ENCODE measurements around the gene MLLT1.

The MLLT1 gene

DNA sequence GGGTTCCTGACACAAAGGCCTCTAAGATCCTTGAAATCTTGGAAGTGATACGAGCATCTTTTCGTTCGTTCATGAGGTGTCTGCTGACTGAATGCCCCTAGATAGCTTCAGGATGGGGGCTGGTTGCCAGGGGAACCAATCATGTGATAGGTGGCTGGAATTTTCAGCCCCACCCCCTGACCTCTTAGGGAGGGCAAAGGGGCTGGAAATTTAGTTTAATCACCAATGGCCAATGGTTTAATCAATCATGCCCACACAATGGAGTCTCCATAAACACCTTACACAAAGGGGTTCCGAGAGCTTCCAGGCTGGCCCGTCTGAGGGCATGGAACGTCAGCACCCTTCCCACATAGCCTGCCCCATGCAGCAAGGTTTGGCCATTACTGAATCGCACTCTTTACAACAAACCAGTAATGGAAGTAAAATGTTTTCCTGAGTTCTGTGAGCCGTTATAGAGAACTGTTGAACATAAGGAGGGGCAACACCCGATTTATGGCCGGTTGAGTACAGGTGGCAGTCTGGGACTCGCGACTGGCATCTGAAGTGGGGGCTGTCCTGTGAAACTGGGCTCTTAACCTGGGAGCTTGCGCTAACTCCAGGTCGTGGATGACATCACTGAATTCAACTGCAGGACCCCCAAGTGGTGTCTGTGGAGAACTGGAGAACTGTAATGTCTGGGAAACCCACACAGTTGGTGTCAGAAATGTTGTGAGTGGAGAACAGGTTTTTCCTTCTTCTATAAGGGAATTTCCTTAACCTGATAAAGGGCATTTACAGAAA is 25.6 kb downstream of the MLLT1 start:
- DNase-seq = no peak

DNA sequence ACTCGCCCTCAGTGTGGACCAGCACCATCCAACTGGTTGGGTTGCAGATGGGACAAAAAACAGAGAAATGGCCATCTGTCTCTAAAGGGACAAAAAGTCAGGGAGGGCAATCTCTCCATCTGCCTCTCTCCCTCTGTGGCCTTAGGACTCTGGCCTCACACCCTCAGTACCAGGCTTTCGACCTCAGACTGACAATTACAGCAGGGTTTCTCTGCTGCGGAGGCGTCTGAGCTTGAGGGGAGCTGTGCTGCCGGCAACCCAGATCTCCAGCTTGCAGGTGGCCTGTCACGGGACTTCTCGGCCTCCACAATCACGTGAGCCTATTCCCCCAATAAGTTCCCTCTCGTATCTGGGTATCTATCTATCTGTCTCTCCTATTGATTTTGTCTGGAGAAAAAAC is 27.7 kb downstream of the MLLT1 start:
- DNase-seq = no peak

DNA sequence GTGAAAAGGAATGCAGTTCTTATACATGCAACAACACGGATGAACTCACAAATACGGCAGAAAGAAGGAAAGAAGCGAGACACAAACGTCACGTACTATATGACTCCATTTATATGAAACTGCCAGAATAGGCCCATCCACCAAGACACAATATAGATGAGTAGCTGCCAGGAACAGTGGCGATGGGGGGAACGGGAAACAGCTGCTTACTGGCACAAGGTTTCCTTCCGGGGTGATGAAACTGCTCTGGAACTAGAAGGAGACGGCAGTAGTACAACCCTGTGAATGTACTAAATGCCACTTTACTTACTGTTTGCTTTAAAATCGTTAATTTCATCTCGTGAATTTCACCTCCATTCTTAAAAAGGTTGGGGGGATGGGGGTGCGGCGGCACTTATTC is 28.9 kb downstream of the MLLT1 start:
- DNase-seq = no peak

DNA sequence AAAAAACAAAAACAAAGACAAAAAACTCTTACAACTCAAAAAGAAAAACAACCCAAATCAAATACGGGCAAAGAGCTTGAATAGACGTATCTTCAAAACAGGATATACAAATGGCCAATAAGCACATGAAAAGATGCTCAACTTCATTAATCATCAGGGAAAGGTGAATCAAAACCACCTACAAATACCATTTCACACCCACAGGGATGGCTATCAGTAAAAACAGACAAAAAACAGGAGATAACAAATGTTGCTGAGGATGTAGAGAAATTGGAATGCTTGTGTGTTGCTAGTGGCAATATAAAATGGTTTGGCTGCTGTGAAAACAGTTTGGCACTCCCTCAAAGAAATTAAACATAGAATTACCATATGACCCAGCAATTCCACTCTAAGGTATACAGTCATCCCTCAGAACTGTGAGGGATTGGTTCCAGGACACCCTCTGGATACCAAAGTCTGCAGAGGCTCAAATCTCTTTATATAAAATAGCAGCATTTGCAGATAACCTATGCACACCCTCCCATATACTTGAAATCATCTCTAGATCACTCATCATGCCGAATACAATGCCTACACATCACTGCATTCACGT is 29.7 kb downstream of the MLLT1 start:
- DNase-seq = no peak

DNA sequence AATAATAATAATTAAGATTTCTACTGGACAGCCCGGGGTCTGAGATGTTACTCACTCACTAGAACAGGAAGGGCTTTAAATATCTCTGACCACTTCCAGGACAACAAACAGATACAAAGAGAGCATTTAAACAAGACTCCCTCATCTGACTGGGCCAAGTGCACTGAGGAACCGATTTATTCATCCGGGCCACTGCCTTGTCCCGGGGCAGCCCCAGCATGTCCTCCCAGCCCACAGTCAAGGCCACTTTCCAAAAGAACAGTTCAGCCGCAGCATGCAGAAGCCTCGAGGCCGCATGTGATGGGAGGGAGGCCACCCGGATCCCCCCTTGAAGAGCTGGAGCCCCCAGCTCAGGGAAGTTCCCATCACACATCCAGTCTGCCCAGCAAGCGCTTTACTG is 30.5 kb downstream of the MLLT1 start:
- no peak for DNase-seq

DNA sequence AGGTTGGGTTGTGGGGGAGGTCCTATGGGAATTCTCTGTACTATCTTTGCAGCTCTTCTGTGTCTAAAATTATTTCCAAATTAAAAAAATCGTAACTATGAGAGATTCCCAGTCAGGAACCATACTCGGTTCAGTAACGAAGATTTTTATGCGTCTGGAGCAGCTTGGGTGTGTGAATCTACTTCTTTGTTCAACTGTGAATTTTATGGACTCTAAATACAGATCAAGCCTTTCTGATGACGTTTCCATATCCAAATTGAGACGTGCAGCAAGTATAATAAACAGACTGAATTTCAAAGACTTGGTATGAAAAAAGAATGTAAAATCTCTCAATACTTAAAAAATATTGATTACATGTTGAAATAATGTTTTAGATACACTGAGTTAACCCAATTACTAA is 30.9 kb downstream of the MLLT1 start:
- no peak for DNase-seq

DNA sequence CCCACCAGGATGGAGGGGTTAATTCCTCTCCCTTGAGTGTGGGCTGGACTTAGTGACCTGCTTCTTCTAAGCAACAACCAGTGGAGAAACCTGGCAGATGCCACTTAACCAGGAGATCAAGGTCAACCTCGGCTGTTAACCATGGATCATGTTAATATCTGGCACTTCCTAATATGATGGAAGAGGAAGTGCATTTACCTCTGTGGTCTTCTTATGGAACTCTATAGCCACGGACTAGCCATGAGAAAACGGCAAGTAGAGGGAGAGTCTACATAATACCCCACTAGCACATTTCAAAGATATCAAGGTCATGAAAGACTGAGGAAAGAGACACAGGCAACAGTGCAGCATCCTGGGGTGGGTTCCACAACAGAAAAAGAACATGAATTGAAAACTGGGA is 31.4 kb downstream of the MLLT1 start:
- DNase-seq = no peak

DNA sequence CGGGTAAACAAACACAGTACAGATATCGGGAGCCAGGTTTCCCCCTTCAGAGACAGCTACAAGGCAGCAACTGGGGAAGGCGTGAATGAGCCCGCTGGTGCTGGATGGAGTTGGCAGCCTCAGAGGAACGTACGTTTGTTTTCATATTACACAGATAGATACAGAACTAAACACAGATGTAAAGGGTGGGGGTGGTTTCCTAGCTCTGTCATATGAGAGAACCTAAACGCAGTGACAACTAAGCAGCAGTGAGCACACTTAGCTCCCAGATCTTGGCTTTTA is 32.8 kb downstream of the MLLT1 start:
- DNase-seq = no peak

DNA sequence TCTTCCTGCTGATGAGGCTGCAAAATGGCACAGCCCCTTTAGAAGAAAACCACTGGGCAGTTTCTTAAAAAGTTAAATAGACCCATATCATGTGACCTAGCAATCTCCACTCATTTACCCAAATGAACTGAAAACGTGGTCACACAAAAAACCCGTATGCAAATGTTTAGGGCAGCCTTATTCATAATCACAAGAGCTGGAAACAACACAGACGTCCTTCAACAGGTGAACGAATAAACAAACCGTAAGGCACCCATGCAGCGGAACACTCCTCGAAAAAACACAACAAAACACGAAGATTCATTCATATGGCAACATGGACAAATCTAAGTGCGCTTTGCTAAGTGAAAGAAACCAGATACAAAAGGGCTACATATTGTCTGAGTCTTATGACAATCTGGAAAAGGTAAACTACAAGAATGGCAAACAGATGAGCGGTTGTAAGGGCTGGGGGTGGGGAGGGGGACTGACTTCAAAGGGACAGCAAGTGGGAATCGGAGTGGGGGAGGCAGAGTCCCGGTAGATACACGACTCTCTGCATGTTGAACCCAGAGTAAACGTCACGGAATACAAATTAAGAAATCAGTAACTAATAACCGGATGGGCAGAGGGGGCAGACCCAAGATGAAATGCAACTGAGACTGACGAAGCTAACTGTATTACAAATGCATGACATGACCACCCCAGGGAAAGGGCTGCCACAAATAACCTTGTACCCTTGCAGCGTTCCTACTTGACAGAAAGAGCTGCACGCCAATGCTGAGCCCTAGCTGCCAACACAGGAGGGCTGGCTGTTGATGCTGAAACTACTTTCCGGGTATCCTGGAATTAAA is 33.4 kb downstream of the MLLT1 start:
- DNase-seq = no peak

DNA sequence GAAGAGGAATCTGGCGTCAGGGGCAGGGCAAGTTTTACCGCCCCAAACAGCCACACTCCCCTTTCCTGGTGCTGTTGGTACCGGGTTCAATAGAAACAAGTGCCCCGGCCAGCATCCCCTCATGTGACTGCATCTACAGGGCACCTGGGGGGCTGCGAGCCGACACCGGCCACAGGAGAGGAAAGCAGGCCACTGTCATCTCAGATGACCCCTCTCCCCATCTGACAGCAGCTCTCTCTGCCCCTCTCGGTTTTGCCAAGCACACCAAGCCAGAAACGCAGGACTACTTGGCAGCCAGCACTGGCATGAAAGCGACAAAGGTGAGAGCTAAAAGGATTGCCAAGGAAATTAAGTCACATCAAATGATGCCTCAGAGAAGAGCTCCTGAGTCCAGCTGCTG is 37.1 kb downstream of the MLLT1 start:
- no peak for DNase-seq

DNA sequence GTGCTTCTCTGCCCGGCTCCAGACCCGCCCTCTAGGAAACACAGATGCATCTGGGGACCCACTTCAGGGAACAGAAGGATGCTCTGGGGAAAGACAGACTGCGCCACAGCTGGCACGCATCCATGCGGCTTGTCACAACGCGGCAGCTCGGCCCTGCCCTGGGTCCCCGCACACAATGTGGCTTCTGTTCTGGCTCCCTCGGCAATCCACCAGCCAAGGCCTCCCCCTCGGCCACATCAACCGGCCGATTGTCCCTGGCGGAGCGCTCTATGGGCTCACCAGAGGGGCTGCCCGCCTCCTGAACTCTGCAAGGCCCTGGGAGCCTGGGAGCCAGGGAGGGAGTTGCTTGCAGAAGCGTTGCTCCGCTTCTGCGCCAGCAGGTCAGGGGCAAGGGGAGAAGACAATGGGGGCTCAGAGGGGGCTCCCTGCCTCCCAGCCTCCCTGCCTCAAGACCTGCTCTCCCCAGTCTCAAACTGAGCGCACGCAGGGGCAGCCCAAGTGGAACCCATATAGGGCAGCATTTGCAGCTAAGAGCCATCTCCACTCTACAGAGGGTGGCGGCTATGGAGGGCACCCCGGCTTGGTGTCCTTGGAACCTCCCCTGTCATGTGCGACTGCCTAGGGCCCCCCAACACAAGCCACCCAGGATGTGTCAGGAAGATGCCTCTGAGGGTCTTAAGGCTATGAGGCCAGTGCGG is 37.9 kb downstream of the MLLT1 start:
- no peak for DNase-seq

DNA sequence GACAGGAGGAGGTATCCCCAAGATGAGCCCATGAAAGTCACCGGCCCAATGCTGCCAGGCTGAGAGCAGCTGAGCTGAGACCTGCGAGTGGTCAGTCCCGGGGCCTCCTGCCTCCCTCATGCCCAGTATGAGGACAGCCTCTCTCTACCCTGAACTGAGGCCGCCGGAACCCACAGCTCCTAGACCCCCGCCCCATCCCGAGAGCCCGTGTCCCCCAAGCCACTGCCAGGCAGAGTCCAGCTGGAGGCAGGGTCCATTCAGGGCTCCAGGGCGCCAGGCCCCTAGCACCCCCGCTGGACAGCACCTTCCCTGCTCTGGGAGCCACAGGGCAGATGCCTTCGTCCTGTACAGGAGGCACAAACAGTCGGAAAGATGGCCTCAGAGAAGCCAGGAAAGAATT is 38.7 kb downstream of the MLLT1 start:
- no peak for DNase-seq

DNA sequence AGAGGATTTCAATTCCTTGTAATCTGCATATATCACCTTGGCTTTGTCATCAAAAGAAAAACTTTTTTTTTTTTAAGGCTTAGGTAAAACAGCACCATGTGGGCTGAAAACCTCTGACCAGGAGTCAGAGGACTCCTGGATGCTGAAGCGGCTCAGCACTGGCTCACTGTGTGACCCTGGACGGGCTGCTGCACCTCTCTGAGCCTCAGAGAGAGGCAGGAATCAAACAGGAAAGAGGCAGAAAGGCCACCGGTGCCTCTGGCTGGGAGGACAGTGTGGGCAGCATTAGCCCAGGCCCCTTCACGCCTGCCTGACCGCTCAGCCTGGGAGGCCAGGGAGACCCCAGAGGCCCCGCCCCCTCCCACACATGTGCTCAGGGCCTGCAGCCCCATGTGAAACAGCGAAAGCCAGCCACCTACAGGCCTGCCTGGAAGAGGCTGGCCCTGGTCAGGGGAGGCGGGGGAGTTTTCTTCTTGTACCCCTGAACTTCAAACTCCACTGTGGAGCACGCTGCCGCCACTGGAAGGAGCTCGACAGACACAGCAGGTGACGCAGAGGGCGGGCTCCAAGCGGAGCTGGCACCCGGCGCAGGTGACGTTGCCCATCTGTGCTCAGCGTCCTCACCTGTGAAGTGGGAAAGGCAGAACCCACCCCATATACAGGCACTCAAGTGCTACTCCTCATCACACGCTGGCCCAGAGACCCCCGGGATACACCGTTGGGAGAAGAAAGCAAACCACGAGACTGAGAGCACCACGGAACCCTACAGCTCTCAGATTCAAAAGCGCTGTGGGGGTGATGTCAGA is 39.7 kb downstream of the MLLT1 start:
- DNase-seq = no peak

DNA sequence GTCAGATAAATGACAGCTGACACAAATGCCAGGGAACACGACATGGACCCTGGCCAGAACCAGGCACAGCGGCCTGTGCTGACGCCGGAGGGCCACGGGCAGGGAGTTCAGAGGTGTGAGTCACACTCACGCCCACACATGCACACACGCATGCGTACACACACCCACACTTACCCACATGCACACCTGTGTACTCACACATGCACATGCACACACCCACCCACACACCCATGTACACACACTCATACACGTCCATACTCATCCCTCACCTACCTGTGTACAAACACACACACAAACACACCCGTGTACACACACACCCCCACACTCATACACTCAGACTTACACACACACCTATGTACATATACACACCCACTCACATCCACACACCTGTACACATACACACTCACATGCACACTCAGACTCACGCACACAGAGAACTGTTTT is 40.4 kb downstream of the MLLT1 start:
- DNase-seq = no peak

DNA sequence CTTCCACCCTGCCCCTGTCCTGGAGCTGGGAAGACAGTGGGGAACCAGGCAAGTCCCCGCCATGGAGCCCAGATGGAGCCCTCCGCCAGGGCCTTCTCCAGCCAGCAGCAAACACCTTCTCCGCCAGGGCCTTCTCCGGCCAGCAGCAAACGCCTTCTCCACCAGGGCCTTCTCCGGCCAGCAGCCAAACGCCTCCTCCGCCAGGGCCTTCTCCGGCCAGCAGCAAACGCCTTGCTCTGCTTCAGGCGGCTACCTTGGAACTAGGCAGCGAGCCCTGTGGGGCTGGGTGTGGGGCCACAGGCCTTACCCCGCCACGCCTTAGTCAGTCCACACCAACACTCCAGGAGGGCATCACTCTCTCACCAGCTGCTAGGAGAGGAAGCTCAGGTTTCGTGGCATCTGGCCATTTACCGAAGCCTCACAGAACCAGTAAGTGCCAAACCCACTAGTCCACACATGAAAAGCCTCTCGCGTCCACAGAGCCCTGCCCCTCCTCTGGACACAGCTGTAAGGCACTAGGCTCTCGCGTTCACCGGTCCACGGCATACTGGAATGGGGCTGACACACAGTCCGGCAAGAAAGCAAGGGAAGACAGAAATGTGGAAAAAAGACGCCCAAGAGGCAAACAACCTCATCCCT is 41.0 kb downstream of the MLLT1 start:
- no peak for DNase-seq

DNA sequence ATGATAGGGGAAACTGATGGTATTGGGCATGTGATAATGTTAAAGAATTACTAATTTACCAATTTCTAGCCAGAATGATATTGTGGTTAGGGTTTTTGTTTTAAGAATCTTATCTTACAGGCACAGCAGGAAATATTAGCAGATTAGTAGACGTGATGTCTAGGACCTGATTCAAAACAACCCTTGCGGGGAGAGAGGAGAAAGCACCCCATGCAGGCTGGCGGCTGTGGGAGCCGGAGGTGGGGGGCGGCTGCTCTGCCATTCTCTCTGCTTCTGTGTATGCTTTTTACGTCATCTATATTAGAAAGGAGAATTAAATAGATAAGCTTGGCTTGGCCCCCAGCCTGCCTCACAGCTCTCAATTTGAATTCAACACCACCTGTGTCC is 41.5 kb downstream of the MLLT1 start:
- no peak for DNase-seq

DNA sequence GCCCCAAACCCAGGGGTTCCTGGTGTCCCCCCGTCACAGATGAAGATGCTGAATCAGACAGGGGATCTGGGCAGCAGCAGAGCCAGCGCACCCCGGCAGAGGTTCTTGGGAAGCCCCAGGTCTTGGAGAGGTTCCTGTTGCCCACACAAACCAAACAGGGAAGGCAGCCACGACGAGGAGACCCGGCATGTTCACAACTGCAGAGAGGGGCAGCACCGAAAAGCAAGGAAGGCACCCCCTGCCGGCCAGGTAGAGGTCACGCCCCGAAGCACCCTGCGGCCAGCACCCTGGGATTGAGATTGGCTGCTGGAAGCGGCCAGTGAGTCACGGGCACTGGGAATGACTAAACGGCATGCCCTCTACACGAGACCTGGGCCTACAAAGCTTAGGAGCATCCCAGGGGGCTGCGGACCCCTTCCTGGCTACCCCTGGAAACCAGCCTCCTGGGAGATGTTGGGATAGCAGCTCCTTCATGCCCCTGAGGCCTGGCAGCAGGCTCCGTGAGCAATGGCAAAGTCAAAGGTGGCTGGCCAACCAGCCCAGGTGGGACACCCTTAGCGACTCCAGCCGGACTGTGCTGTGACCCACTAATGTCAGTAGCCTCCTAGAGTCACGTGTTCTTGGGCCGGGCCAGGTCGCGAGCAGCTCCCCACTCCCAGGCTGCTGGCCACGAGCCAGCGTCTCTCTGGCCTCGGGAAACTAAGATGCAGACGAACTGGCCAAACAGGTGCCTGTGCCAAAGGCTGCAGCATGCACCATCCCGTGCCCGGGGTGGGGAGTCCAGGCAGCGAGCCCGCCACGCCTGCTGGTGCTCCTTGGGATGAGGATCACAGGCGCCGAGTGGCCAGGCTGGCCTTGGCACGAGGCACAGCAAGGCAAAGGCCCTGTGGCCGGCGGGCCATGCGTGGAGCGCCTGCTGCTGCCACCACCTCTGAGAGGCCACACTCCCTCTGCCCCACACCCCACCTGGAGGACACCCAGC is 43.2 kb downstream of the MLLT1 start:
- no peak for DNase-seq

DNA sequence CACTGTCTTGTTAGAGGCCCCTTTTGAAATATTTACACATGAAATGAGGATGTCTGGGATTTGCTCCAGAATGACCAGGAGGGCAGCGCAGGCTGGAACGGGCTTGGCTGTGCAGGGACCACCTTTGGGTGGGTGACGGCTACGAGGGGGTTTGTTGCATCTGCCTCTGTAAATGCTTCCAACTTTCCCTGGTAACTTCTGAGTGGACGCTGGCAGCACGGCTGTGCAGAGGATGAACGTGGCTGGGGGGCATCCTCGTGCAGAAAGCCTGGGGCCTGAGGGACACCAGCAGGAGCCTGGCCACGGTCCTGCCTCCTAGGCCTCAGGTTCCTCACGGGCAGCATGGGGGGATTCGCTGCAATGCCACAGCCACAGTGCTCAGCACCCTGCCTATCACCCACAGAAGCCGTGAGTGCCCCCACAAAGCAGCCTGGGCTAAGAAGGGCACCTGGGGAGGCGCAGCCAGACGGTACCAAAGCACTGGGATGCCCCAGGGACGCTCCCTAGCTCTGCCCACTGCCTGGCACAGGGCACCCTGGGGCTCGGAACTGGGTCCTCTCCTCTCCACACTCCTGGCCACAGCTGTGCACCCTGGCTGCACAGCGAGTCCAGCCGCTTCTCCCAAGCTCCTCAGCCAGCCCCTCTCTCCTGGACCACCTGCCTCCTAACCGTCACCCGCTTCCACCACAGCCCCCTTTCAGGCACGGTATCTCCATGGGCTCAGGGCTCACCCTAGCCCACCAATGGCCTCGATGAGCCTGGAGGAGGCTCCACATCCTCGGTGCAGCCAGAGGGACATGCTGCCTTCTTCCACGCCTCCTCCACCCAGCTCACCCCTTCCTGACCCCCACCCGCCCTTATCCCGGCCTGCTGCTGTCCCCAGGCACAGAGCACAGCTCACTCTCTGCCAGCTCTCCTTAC is 44.5 kb downstream of the MLLT1 start:
- no peak for DNase-seq

DNA sequence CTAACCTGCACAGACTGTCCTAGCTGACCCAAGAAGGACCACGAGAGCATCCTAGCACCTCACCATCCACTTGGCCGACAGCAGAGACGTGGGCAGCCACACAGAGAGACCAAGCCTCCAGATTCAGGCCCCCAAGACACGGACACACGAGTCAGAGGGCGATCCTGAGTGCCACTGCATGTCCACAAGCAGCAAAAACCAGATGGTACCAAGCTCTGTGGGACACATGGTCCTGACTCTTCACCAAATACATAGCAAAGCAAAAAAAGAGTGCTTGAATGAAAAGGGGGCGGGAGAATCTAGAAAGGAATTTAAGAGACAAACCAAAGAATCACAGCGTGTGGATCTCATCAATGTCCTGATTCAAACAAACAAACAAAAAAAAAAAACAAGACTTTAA is 45.2 kb downstream of the MLLT1 start:
- DNase-seq = no peak

Data from SHP77 (cell line).